GM12801 (cell line): ENCODE measurements around the gene C12orf42.

Source experiments
- TF ChIP-seq, protein P1 (sequence below): IDR thresholded peaks from one replicate; pipeline ENCODE4 v1.5.1; 2011; ENCODE audit warnings: control low read depth; ENCODE audit not compliant: insufficient read length; ENCODE audit errors: extremely low read depth

Gene C12orf42

DNA sequence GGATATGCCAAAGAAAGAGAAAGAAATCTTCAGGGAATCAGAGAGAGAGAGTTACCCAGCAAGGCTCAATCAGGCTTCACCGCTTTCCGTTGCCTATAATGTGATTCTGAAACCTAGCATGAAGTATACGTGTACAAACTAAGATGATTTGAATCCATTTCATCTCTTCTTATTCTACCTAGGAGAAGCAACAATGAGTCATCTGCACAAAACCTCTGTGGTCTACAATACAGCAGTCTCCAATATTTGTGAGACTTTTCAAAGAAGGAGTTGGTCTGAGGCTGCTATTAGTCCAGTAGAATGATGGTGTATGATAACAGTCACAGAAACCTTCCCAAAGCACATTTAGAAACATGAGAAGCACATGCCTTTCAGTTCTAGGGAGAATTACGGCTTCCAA is 141.9 kb downstream of the C12orf42 start:
- TF ChIP-seq, protein P1, sequence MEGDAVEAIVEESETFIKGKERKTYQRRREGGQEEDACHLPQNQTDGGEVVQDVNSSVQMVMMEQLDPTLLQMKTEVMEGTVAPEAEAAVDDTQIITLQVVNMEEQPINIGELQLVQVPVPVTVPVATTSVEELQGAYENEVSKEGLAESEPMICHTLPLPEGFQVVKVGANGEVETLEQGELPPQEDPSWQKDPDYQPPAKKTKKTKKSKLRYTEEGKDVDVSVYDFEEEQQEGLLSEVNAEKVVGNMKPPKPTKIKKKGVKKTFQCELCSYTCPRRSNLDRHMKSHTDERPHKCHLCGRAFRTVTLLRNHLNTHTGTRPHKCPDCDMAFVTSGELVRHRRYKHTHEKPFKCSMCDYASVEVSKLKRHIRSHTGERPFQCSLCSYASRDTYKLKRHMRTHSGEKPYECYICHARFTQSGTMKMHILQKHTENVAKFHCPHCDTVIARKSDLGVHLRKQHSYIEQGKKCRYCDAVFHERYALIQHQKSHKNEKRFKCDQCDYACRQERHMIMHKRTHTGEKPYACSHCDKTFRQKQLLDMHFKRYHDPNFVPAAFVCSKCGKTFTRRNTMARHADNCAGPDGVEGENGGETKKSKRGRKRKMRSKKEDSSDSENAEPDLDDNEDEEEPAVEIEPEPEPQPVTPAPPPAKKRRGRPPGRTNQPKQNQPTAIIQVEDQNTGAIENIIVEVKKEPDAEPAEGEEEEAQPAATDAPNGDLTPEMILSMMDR: no peak

DNA sequence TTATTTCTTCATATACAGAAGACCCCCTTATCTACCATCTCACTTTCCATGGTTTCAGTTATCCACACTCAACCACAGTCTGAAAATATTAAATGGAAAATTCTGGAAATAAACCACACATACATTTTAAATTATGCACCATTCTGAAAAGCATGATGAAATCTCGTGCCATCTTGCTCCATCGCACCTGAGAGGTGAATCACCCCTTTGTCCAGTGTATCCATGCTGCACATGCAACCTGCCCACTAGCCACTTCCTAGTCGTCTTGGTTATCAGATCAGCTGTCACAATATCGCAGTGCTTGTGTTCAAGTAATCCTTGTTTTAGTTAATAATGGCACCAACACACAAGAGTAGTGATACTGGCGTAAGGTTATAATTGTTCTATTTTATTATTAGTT is 145.7 kb downstream of the C12orf42 start:
- TF ChIP-seq, protein P1: no peak

DNA sequence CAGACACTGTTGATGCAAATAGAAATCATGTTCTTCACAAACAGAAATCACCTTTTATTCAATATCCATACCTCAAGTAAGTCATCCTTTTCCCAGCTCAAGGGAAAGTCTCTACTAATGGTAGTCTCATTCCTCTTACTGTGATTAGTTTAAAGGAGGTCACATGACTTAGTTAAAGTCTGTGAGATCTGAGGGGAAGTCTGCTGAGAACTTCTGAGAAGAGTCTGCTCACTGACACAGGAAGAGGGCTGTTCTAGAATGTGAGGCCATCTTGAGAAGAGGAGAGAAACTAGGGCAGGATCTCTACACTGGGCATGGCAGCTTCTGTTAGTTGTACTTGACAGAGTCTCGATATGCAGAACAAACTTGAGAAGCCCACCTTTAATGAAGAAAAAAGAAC is 146.8 kb downstream of the C12orf42 start:
- TF ChIP-seq, protein P1: no peak

DNA sequence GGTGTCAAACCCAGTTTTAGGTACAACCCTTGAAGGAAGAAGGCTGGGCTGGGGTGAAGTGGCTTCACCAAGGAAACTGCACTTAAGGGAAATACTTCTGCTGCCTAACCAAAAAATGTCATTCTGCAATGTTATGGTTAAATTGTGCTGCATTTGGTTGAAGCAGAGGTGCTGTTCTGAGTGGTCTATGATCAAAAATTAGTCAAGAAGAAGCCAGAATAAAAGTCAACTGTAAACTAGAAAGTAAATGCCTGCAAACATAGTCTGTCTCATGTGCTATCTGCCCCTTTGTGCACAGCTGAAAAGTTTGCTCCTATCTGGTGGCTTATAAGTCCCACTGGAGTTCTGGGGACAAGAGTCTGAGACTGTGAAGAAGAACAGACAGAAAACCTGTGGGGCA is 158.8 kb downstream of the C12orf42 start:
- TF ChIP-seq, protein P1: no peak

DNA sequence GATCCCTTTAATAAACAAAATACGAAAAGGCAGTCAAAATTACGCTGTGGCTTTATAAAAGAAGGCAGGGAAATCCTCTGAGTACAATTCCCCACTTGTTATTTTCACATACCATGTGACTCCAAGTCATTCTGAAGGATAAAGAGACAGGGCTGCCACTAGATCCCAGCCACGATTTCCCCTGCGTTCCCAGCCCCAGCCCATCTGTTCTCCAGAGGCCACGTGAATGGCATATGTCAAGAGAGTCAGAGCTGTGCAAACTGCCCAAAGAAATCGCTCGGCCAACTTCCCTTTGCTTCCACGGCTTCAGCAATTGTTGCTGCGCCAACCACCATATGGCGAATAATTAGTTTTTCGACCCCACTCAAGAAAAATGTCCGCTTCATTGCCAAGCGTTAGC is 161.3 kb downstream of the C12orf42 start:
- TF ChIP-seq, protein P1: no peak

DNA sequence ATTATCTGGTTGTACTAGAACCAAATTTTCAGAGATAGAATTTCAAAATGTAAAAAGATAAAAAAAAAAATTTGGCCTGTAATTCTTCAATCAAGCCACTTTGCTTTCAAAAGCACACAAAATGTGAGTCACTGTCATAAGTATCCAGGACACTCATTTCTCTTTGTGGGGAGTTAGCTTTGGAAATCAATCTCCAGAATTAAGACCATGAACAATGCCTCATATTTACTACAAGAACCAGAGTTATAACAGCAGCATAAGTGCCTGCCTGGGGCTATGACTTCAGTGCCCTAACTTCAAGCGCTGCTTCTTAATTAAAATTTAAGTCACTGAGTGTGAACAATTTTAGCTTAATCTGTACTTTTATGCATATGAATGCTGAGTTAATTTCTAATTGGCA is 162.1 kb downstream of the C12orf42 start:
- TF ChIP-seq, protein P1: no peak

DNA sequence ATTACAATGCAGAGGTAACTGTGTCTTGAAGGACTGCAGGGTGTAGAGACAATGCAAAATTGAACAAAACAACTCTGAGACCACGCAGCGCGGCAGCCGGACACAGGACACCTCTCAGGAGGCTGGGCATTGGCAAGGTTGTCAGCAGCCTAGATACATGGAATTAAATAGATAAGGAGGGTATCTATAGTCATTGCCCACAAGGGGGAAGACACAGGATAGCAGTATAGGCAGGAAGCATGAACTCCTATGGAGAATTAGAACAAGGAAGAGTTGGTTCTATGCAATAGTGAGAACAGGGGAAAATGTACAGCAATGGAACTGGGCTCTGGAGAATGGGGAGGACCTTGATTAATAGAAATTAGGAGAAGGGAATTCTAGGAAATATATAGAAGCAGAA is 164.1 kb downstream of the C12orf42 start:
- TF ChIP-seq, protein P1: no peak

DNA sequence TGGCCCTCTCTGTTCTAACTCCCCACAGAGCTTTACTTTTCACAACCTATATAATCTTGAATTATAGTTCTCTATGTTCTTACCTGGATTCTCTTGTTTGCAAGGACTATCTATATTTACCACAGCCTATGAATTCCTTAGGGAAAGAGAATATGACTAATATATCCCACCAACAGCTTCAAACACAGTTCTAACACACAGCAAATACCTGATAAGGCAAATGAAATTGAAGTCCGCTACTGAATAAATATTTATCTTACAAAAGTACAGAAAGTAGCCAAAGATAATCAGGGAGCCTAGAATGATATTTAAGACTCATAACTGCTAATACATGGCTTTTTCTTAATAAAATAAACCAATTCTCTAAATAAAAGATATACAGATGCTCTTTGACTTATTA is 165.1 kb downstream of the C12orf42 start:
- TF ChIP-seq, protein P1: no peak
